Left renal pelvis (tissue), 4 donors: ENCODE measurements around the gene FNBP1L. TPM values are rescaled to one million over a fixed set of nuclear protein-coding genes. Genes with fewer than 3 reads are reported as not detected.
A peak's percentile ranks its signal among the peaks of the same experiment; 100 is the strongest.

Experiments used
- DNase-seq, 4 donors: peaks; one replicate each; pipeline ENCODE4 v3.0.0-alpha.2; 2013; ENCODE audit warnings: low read depth in 4 of 4, low spot score in 3 of 4
- polyA plus RNA-seq, 4 donors: library from polyadenylated mRNA; unstranded; fragments of 120-200 nt; gene quantifications; one replicate each; pipeline ENCODE4 v1.2.1, GENCODE V29; 2013; ENCODE audit not compliant: insufficient read length in 4 of 4

The FNBP1L gene
- polyA plus RNA-seq, 4 donors: 56.6 to 132 (median 118) TPM

GRCh38 chr1:93565496-93566206, 117.7 kb downstream of the FNBP1L start:
- no peak for DNase-seq

- DNase-seq: no peak
These were observed 118.3 kb downstream of the FNBP1L start for GRCh38 chr1:93566227-93566626.

- no peak for DNase-seq
These were observed 119.5 kb downstream of the FNBP1L start for GRCh38 chr1:93567255-93567918.

DNA sequence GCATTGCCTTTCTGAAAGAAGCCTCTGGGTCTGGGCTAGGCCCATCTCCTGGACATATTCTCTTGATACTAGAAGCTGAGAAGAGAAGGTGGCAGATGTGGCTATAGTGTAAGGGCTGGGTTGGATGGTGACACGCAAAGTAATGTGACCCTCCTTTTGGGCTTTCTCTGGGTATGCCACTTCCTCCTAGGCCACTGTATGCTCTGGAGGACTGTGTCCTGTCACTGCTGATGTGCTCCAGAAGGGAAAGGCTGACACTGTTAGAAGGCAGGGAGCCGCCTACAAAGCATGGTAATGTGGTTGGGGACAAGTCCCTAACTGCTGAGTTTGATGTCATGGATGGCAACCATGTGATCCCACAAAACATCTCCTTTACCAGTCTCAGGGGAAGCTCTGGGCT, 121.6 kb downstream of the FNBP1L start:
- no peak for DNase-seq

- DNase-seq: no peak
These were observed 123.8 kb downstream of the FNBP1L start for GRCh38 chr1:93571623-93572310.

DNA sequence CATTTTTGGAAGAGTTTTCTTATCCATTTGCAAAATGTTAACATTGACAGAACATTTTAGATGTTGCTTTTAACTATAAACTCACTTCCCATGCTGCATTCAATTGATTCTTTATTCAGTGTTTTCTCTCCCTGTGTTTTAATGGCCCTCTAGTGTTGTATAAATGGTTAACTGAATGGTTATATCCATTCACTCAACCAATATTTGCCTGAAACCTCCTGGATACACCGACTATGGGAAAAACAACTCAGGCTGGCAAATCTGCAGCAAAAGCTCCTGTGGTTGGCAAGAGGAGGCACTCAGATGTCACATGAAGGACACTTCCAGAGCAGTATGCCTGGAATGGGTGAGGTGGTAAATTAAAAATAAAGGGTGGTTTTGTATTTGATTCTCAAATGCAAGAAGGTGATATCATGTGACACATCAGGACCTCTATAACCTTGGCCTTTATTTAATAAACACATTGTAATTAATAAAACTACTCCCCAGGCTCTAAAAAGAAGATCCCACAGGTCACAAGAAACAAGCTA, 126.1 kb downstream of the FNBP1L start:
- DNase-seq: no peak

- no peak for DNase-seq
These were observed 126.6 kb downstream of the FNBP1L start for GRCh38 chr1:93574511-93574910.

DNA sequence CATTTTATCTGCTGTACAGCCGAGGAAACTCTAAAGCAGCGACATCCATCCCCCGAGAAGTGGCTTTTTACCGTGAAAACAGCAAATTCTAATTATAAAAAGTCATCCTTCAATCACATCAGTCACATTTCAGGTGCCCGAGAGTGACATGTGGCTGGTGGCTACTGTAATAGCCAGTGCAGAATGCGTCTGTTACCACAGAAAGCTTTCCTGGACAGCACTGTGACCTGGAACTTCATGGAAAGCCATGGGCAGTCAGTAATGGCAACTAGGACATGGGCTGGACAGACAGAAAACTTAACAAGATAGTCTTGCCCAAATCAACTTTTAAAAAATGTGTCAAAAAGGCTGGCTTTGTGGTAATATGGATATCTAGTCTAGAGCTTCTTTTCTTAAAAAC, 127.1 kb downstream of the FNBP1L start:
- no peak for DNase-seq

DNA sequence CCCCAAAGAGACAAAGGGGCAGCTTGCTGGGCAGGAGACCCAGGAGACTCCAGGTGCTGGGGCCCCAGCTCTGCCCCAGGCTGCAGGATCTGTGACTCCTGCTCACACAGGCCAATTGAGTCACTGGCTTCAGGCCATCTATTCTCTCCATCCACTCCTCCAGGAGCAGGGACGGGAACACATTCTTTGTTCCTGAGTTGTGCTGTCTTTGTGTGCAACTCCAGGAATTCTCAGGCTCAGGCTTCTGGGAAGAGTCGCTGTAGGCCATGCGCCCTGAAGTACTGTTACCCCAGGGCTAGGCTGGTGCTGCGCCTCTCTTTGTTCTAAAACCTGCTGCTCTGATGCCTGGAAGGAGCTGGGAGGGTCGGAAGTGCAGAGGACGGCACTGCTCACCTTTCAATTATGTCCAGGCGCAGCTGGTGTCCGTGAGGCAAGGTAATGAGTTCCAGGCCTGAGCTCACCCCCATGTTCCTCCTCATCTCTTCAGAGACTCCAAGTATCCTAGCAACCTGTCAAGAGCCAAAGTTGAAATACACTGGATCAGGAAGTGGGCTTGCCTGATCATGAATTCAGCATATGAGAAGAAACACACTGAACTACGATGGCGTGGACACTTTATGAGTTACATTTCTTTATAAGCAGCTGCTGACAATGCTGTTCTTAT, 127.8 kb downstream of the FNBP1L start:
- no peak for DNase-seq

- DNase-seq: no peak
These were observed 128.4 kb downstream of the FNBP1L start for GRCh38 chr1:93576346-93576745.

GRCh38 chr1:93576746-93577145, 128.8 kb downstream of the FNBP1L start:
- DNase-seq: no peak

- DNase-seq: no peak
These were observed 129.9 kb downstream of the FNBP1L start for GRCh38 chr1:93577536-93578432.

DNA sequence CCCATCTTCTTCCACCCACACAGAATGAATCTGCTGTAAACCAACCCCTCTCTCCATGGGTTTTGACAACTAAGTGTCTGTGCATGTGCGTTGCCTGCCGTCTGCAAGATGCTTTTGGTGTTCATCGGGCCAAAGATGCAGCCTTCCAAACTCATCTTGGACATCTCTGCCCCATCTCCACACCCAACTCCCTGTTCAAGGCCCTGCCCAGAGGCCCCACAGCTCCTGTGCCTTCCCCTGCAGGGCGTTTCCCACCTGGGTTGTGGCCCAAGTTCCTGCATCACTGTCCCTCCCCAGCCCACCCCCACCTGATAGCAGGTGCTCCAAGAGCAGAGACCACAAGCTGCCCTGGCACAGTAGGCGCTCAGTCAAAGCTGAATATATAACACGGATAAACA, 130.5 kb downstream of the FNBP1L start:
- no peak for DNase-seq

DNA sequence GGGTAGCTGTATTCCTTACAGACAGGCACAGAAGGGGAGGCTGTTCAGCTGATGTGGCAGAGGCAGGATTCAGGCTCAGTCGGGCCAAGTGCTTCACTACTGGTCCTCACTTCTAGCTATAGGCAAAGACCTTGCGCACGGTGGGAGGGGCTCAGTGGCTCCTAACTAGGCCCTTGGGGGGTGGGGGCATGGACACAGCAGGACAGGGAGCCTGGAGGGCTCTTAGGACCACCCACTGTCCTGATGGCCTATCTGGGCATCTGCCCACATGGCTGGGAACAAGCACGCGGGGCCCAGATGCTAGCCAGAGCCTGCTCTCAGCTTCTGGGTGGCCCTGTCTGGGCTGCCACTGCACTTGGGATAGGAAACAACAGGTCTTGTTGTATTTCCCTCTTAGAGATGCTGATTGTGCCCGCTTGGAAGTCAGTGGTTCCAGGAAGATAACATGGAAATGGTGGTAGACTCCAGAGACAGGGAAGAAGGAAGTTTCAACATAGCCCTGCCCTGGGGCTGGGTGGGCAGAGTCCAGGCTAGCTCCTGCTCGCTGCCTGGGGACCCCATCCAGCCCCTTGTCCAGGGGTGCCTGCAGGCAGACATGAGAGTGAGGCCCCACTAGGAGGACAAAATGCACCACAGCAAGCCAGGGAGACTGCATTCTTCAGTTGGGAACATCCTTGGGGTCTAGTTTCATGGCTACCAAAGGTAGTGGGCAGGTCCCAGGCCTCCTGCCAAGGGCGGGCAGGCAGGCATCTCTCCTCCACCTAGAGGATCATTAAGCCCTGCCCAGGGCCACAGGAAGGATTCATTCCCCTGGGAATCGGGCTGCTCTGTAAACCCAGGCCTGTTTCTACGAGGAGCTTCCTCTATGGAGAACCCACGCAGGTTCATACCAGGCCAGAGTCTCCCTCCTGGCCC, 131.2 kb downstream of the FNBP1L start:
- no peak for DNase-seq

- no peak for DNase-seq
These were observed 132.0 kb downstream of the FNBP1L start for GRCh38 chr1:93579891-93580290.

DNA sequence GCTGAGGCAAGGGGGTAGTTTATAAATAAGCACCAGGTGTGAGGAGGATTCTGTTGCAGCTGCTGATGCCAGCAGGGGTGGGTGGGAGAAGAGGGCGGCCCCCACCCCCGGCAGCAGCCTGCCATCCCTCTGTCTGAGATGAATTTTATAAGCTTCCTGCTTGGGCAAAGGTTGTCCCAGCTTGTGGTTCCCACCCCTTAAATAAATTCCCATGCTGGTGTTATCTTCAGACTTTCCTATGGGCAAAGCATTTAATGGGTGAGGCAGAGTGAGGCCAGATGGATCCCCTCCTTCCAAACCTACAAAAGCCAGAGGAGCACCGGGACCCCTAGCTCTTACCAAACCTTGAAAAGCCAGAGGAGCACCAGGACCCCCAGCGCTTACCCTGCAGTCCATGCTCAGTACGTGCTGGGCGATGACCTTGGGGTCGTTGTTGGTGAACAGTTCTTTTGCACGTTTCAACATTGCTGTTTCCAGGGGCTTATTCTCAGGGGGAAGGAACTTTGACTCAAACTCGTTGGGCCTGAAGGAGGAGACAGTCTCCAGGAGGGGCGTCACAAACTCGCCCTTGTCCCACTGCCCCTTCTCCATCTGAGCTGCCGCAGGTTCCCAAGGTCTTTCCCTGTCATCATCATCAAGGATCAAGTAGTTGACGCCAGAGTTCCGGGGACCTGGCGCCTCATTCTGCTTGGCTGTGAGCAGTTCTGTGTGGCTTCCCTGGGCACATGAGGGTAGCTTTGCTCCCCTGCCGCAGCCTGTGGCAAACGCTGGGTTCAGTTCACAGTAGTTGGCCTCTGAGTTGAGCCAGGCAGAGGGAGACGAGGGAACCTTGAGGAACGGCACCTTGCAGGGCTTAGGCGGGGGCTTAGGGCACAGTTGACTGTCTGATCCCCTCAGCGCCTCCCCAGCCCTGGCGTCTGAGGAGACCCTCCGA, 134.3 kb downstream of the FNBP1L start:
- no peak for DNase-seq

DNA sequence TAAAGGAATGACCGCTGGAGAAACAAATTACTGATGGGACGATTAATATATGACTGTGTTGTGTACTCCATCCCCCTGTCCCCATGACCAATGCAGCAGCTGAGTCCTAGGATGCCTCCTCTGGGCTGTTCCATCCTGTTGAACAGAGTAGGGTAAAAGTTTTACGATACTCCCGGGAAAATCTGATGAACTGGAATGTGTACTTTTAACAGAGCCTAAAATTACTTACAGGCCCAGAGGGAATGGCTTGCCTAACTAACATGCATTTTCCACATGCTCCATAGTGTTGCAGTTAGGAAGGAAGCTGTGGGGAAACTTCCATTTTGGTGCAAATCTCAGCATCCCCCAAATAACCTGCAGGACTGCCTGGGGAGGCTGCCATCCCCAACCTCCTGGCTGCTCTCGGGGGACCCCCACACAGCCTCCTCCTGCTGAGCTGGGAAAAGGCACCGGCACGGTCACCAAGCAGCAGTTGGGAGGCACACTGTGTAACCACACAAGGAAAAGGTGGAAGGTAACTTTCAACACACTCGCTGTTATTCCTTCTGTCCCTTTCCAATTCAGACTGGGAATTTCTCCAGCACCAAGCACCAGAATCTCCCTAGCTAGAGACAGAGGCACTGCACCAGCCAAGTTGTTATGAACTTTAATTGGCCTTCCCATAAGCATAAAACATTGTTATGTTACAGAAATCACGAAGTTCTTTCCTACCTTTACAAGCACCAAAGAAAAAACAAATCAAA, 136.5 kb downstream of the FNBP1L start:
- DNase-seq: peak in 1 of 4 donors; percentile 24
